Jurkat, Clone E6-1 (cell line): Measurements from ENCODE around the gene PCDHGA7. TPM values are rescaled to one million over a fixed set of nuclear protein-coding genes. Genes with fewer than 3 reads are reported as not detected.
"Not testable (repeated sequence)": the region's sequence is repeated elsewhere in the genome, so short reads cannot be mapped to it uniquely, and the experiment has no call there.

Source experiments
- DNase-seq: peaks from one replicate; pipeline ENCODE4 v3.0.0-alpha.2; 2011; ENCODE audit warnings: low read depth, low spot score
- H3K4me3 ChIP-seq: 2 replicates; pipeline ENCODE4 v1.5.1; 2011; ENCODE audit warnings: mild to moderate bottlenecking, low read length, control low read depth, moderate library complexity
- polyA plus RNA-seq: library from polyadenylated mRNA; unstranded; fragments of >200 nt; gene quantifications from one replicate; pipeline ENCODE4 v1.2.1, GENCODE V29; 2012; ENCODE audit warnings: missing spikeins; ENCODE audit not compliant: insufficient read length, insufficient read depth

The PCDHGA7 gene
- polyA plus RNA-seq, result not detected

DNA sequence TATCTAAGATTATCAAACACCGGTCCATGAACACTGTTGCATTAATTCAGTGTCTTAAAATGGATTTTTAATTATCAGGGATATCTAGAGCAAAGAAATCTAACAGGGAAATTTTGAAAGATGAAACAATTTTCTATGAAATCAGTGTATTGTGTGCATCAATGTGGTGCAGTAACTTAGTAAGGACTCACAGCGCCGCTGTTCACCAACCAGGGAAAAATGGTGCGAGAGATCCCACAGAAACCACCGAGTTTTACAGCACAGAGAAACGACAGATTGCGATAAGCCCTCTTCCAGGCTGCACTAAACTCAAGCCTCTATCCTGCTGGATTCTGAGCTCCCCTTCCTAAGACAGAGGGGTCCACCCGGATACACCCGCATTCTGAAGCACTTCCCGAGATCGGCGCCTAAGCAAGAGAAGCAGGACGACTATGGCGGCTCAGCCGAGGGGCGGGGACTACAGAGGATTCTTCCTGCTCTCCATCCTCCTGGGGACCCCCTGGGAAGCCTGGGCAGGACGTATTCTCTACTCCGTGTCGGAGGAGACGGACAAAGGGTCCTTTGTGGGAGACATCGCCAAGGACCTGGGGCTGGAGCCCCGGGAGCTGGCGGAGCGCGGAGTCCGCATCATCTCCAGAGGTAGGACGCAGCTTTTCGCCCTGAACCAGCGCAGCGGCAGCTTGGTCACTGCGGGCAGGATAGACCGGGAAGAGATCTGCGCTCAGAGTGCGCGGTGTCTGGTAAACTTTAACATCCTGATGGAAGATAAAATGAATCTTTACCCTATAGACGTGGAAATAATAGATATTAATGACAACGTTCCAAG, at the start of gene PCDHGA7:
PCDHGA7 (plus strand) TSS at position 274 of the 826 bp plus-strand sequence; CDS start at position 432, 158 bp downstream.
- H3K4me3 ChIP-seq, result no peak within 1 kb of the TSS

DNA sequence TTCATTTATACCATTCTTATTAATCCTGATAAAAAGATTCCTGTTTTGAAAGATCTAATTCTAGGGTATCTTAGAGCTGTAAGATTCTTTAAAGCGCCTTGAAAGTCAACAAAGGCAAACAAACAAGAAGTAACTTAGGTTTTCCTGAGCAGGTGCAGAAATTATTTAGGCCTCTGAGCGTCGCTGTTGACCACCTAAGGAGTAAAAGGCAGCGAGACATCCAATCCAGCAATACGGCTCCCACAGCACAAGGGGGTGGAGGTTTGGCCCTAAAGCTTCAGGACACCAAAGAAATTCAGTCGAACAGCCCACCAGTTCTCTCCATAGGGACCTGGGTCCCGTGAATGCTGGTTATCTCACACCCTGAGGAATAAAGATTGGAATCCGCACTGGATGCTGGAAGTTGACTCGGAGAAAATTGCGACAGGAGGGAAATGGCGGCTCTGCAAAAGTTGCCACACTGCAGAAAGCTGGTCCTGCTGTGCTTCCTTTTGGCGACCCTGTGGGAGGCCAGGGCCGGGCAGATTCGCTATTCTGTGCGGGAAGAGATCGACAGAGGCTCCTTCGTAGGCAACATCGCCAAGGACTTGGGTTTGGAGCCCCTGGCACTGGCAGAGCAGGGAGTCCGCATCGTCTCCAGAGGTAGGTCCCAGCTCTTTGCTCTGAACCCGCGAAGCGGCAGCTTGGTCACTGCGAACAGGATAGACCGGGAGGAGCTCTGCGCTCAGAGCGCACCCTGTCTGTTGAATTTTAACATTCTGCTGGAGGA, 43.8 kb upstream of the PCDHGA7 start, which contains the start of gene PCDHGA2:
PCDHGA2 (plus strand) TSS at position 223 of the 769 bp plus-strand sequence.
- H3K4me3 ChIP-seq, result no peak within 1 kb of the TSS
- no peak for DNase-seq

More for the DNA sequence above, at the start of gene PCDHGA7:
- DNase-seq, result no peak

DNA sequence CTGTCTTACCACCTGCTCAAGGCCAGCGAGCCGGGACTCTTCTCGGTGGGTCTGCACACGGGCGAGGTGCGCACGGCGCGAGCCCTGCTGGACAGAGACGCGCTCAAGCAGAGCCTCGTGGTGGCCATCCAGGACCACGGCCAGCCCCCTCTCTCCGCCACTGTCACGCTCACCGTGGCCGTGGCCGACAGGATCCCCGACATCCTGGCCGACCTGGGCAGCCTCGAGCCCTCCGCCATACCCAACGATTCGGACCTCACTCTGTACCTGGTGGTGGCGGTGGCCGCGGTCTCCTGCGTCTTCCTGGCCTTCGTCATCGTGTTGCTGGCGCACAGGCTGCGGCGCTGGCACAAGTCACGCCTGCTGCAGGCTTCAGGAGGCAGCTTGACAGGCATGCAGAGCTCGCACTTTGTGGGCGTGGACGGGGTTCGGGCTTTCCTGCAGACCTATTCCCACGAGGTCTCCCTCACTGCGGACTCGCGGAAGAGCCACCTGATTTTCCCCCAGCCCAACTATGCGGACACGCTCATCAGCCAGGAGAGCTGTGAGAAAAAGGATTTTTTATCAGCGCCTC, 41.7 kb upstream of the PCDHGA7 start:
- not testable (repeated sequence) for H3K4me3 ChIP-seq, DNase-seq

DNA sequence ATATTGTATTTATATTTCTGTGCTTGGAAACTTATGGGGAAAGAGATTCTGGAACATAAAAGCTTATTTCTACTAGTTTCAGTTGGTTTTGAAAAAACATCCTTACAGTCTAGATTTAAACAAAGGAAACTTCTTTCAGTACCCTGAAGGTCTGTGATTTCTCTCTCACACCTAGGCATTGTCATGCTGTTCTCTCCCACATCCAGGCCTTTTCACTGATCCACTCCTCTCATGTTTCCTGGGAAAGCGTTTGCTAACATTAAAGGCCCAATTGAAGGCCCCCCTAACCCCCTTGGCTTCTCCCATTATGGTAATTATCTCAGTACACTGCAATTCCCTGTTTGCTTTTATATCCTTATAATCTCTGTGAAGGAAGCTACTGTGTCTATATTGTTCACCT, 39.8 kb upstream of the PCDHGA7 start:
- no peak overlapping the region for H3K4me3 ChIP-seq

GRCh38 chr5:141343242-141343952, 39.1 kb upstream of the PCDHGA7 start, which contains the start of gene PCDHGA3:
Gene PCDHGA3 (plus strand): TSS chr5:141343829. CDS start chr5:141344034, 205 bp downstream.
- DNase-seq, result no peak
- H3K4me3 ChIP-seq, result no peak within 1 kb of the TSS

More for the DNA sequence above, 39.8 kb upstream of the PCDHGA7 start:
- DNase-seq, result no peak

GRCh38 chr5:141343953-141344463, 38.5 kb upstream of the PCDHGA7 start:
- no peak for DNase-seq
- no peak overlapping the region for H3K4me3 ChIP-seq

- no peak overlapping the region for H3K4me3 ChIP-seq
- DNase-seq, result no peak
Measured at GRCh38 chr5:141345327-141345726, 37.2 kb upstream of the PCDHGA7 start.

DNA sequence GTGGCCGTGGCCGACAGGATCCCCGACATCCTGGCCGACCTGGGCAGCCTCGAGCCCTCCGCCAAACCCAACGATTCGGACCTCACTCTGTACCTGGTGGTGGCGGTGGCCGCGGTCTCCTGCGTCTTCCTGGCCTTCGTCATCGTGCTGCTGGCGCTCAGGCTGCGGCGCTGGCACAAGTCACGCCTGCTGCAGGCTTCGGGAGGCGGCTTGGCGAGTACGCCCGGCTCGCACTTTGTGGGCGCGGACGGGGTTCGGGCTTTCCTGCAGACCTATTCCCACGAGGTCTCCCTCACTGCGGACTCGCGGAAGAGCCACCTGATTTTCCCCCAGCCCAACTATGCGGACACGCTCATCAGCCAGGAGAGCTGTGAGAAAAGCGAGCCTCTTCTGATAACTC, 36.5 kb upstream of the PCDHGA7 start:
- H3K4me3 ChIP-seq, result not testable (repeated sequence)

GRCh38 chr5:141349917-141350619, 32.5 kb upstream of the PCDHGA7 start, which contains the start of gene PCDHGB1:
Gene PCDHGB1 (plus strand): TSS chr5:141350099. CDS start chr5:141350261, 162 bp downstream.
- no peak within 1 kb of the TSS for H3K4me3 ChIP-seq
- no peak for DNase-seq

More for the DNA sequence above, 36.5 kb upstream of the PCDHGA7 start:
- DNase-seq, result not testable (repeated sequence)

GRCh38 chr5:141351591-141351990, 31.0 kb upstream of the PCDHGA7 start:
- DNase-seq, result no peak
- no peak overlapping the region for H3K4me3 ChIP-seq

- DNase-seq, result no peak
- no peak within 1 kb of the TSS for H3K4me3 ChIP-seq
Measured at GRCh38 chr5:141354900-141355469, 27.6 kb upstream of the PCDHGA7 start, which contains the start of gene PCDHGA4. Gene PCDHGA4 (plus strand): TSS chr5:141355021. CDS start chr5:141355108, 87 bp downstream.

DNA sequence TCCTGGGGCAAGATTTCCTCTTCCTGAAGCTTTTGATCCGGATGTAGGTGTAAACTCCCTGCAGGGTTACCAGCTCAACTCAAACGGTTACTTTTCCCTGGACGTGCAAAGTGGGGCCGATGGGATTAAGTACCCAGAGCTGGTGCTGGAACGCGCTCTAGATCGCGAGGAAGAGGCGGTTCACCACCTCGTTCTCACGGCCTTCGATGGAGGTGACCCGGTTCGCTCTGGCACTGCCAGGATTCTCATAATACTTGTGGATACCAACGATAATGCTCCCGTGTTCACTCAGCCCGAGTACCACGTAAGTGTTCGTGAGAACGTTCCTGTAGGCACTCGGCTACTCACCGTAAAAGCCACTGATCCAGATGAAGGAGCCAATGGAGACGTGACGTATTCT, 26.9 kb upstream of the PCDHGA7 start:
- DNase-seq, result no peak
- H3K4me3 ChIP-seq, result no peak overlapping the region

GRCh38 chr5:141356133-141356532, 26.4 kb upstream of the PCDHGA7 start:
- DNase-seq, result no peak
- no peak overlapping the region for H3K4me3 ChIP-seq

GRCh38 chr5:141356950-141357349, 25.6 kb upstream of the PCDHGA7 start:
- H3K4me3 ChIP-seq, result no peak overlapping the region
- DNase-seq, result no peak

- no peak within 1 kb of the TSS for H3K4me3 ChIP-seq
- peak; percentile 24 for DNase-seq
Measured at GRCh38 chr5:141359790-141360426, 22.6 kb upstream of the PCDHGA7 start, which contains the start of gene PCDHGB2. Gene PCDHGB2 (plus strand): TSS chr5:141359994. CDS start chr5:141360136, 142 bp downstream.

DNA sequence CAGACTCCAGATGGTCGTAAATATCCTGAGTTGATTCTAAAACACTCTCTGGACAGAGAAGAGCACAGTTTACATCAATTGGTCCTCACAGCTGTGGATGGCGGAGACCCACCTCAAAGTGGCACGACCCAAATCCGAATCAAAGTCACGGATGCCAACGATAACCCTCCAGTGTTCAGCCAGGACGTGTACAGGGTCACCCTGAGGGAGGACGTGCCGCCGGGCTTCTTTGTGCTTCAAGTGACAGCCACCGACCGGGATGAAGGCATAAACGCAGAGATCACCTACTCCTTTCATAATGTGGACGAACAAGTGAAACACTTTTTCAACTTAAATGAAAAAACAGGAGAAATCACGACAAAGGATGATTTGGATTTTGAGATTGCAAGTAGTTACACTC, 21.9 kb upstream of the PCDHGA7 start:
- no peak overlapping the region for H3K4me3 ChIP-seq

GRCh38 chr5:141362719-141363118, 19.8 kb upstream of the PCDHGA7 start:
- no peak for DNase-seq
- no peak overlapping the region for H3K4me3 ChIP-seq

More for the DNA sequence above, 21.9 kb upstream of the PCDHGA7 start:
- DNase-seq, result no peak
